GM23338 (cell line): ENCODE data around the gene SH3BP4. TPM values are rescaled to one million over a fixed set of nuclear protein-coding genes. Genes with fewer than 3 reads are reported as not detected.

ENCODE experiments used
- ATAC-seq: fragments of 200-7000 bp; cut with Tn5 transposase; 3 replicates; pipeline ENCODE4 v1.9.1; 2020
- DNase-seq: peaks from one replicate; pipeline ENCODE4 v3.0.0-alpha.2; 2015; ENCODE audit warnings: low spot score
- H2AFZ ChIP-seq: fragments of 200-600 bp; sonication (generic); 2 replicates; pipeline ENCODE4 v1.8.0; 2016; ENCODE audit warnings: antibody characterized with exemption, mild to moderate bottlenecking, moderate library complexity
- H3F3A ChIP-seq: fragments of 200-600 bp; sonication (generic); replicated peaks from 2 replicates; pipeline ENCODE4 v1.8.0; 2017; ENCODE audit warnings: antibody characterized with exemption, mixed run types, low read depth
- H3K27ac ChIP-seq: fragments of 200-600 bp; sonication (generic); 2 replicates; pipeline ENCODE4 v1.6.1; 2016; ENCODE audit warnings: low read depth
- H3K27me3 ChIP-seq: fragments of 200-600 bp; sonication (generic); 2 replicates; pipeline ENCODE4 v1.8.0; 2016; ENCODE audit warnings: mild to moderate bottlenecking, mixed run types, moderate library complexity; ENCODE audit not compliant: insufficient read depth
- H3K36me3 ChIP-seq: fragments of 200-600 bp; sonication (generic); 2 replicates; pipeline ENCODE4 v1.8.0; 2016; ENCODE audit warnings: mild to moderate bottlenecking; ENCODE audit not compliant: insufficient read depth
- H3K4me1 ChIP-seq: fragments of 200-600 bp; sonication (generic); 2 replicates; pipeline ENCODE4 v1.8.0; 2016; ENCODE audit warnings: mild to moderate bottlenecking, moderate library complexity; ENCODE audit not compliant: insufficient read depth
- H3K4me2 ChIP-seq: fragments of 200-600 bp; sonication (generic); 2 replicates; pipeline ENCODE4 v1.7.1; 2017; ENCODE audit warnings: mixed run types
- H3K4me3 ChIP-seq: fragments of 200-600 bp; sonication (generic); 2 replicates; pipeline ENCODE4 v1.6.1; 2016; ENCODE audit warnings: mixed run types
- H3K79me2 ChIP-seq: fragments of 200-600 bp; sonication (generic); replicated peaks from 2 replicates; pipeline ENCODE4 v1.8.0; 2017; ENCODE audit warnings: mild to moderate bottlenecking; ENCODE audit not compliant: insufficient read depth
- H3K9me2 ChIP-seq: fragments of 200-600 bp; sonication (generic); 2 replicates; pipeline ENCODE4 v1.8.0; 2017; ENCODE audit not compliant: insufficient read depth
- H4K20me1 ChIP-seq: fragments of 200-600 bp; sonication (generic); replicated peaks from 2 replicates; pipeline ENCODE4 v1.8.0; 2017; ENCODE audit warnings: mild to moderate bottlenecking; ENCODE audit not compliant: insufficient read depth
- H3K27ac Mint-ChIP-seq: 2 replicates; pipeline ENCODE4 v1.8.0; 2020; ENCODE audit warnings: inconsistent platforms, mild to moderate bottlenecking, moderate library complexity, mixed read lengths
- H3K27me3 Mint-ChIP-seq: 3 replicates; pipeline ENCODE4 v1.8.0; 2022; ENCODE audit warnings: low read depth, mild to moderate bottlenecking, moderate library complexity, mixed read lengths, inconsistent platforms; ENCODE audit not compliant: insufficient read depth, poor library complexity
- H3K36me3 Mint-ChIP-seq: 3 replicates; pipeline ENCODE4 v1.8.0; 2021; ENCODE audit warnings: low read depth, mild to moderate bottlenecking, inconsistent platforms, moderate library complexity, mixed read lengths
- H3K4me1 Mint-ChIP-seq: 3 replicates; pipeline ENCODE4 v1.8.0; 2020; ENCODE audit warnings: mild to moderate bottlenecking, inconsistent platforms, mixed read lengths
- H3K4me3 Mint-ChIP-seq: 3 replicates; pipeline ENCODE4 v1.8.0; 2021; ENCODE audit warnings: moderate library complexity, mild to moderate bottlenecking, inconsistent platforms, mixed read lengths
- H3K9me3 Mint-ChIP-seq: 3 replicates; pipeline ENCODE4 v1.8.0; 2020; ENCODE audit warnings: moderate library complexity, mild to moderate bottlenecking, inconsistent platforms, mixed read lengths
- CREB1 ChIP-seq: fragments of 250-450 bp; sonication (Bioruptor Pico); IDR thresholded peaks from 2 replicates; pipeline ENCODE4 v1.5.0; 2020; ENCODE audit warnings: low read depth, mild to moderate bottlenecking, moderate library complexity
- POLR2AphosphoS5 ChIP-seq: IDR thresholded peaks from 2 replicates; pipeline ENCODE4 v1.6.1; 2016; ENCODE audit warnings: antibody characterized with exemption, low read depth
- STAT1 ChIP-seq: IDR thresholded peaks from one replicate; pipeline ENCODE4 v1.6.1; 2016; ENCODE audit warnings: antibody characterized with exemption; ENCODE audit not compliant: unreplicated experiment
- ZNF114 ChIP-seq: fragments of 250-450 bp; sonication (Bioruptor Pico); IDR thresholded peaks from 2 replicates; pipeline ENCODE4 v1.5.0; 2020; ENCODE audit warnings: mild to moderate bottlenecking, moderate library complexity
- polyA plus RNA-seq: library from polyadenylated mRNA; unstranded; fragments of >200 nt; fragmentation: Nextera tagmentation; extraction: Ambion mirVana; gene quantifications from 2 replicates; pipeline ENCODE4 v1.2.1, GENCODE V29; 2016
- total RNA-seq: library from RNA; depleted of rRNA; stranded (reverse); fragments of >200 nt; shearing (Covaris generic); gene quantifications from 2 replicates; pipeline ENCODE4 v1.2.3, GENCODE V29; 2014
- TF ChIP-seq, protein P1 (sequence below): fragments of 250-450 bp; sonication (Bioruptor Pico); IDR thresholded peaks from 2 replicates; pipeline ENCODE4 v1.5.0; 2020; ENCODE audit warnings: mild to moderate bottlenecking, moderate library complexity
- TF ChIP-seq, protein P2 (sequence below): IDR thresholded peaks from 2 replicates; pipeline ENCODE4 v1.6.1; 2016; ENCODE audit warnings: antibody characterized with exemption

The SH3BP4 gene
- total and polyA plus RNA-seq, 2 experiments from 2014 or later = 15.6 to 50.9 TPM

GRCh38 chr2:235070063-235070706 lies 118.4 kb downstream of the SH3BP4 start (continued):
- TF ChIP-seq, protein P1, sequence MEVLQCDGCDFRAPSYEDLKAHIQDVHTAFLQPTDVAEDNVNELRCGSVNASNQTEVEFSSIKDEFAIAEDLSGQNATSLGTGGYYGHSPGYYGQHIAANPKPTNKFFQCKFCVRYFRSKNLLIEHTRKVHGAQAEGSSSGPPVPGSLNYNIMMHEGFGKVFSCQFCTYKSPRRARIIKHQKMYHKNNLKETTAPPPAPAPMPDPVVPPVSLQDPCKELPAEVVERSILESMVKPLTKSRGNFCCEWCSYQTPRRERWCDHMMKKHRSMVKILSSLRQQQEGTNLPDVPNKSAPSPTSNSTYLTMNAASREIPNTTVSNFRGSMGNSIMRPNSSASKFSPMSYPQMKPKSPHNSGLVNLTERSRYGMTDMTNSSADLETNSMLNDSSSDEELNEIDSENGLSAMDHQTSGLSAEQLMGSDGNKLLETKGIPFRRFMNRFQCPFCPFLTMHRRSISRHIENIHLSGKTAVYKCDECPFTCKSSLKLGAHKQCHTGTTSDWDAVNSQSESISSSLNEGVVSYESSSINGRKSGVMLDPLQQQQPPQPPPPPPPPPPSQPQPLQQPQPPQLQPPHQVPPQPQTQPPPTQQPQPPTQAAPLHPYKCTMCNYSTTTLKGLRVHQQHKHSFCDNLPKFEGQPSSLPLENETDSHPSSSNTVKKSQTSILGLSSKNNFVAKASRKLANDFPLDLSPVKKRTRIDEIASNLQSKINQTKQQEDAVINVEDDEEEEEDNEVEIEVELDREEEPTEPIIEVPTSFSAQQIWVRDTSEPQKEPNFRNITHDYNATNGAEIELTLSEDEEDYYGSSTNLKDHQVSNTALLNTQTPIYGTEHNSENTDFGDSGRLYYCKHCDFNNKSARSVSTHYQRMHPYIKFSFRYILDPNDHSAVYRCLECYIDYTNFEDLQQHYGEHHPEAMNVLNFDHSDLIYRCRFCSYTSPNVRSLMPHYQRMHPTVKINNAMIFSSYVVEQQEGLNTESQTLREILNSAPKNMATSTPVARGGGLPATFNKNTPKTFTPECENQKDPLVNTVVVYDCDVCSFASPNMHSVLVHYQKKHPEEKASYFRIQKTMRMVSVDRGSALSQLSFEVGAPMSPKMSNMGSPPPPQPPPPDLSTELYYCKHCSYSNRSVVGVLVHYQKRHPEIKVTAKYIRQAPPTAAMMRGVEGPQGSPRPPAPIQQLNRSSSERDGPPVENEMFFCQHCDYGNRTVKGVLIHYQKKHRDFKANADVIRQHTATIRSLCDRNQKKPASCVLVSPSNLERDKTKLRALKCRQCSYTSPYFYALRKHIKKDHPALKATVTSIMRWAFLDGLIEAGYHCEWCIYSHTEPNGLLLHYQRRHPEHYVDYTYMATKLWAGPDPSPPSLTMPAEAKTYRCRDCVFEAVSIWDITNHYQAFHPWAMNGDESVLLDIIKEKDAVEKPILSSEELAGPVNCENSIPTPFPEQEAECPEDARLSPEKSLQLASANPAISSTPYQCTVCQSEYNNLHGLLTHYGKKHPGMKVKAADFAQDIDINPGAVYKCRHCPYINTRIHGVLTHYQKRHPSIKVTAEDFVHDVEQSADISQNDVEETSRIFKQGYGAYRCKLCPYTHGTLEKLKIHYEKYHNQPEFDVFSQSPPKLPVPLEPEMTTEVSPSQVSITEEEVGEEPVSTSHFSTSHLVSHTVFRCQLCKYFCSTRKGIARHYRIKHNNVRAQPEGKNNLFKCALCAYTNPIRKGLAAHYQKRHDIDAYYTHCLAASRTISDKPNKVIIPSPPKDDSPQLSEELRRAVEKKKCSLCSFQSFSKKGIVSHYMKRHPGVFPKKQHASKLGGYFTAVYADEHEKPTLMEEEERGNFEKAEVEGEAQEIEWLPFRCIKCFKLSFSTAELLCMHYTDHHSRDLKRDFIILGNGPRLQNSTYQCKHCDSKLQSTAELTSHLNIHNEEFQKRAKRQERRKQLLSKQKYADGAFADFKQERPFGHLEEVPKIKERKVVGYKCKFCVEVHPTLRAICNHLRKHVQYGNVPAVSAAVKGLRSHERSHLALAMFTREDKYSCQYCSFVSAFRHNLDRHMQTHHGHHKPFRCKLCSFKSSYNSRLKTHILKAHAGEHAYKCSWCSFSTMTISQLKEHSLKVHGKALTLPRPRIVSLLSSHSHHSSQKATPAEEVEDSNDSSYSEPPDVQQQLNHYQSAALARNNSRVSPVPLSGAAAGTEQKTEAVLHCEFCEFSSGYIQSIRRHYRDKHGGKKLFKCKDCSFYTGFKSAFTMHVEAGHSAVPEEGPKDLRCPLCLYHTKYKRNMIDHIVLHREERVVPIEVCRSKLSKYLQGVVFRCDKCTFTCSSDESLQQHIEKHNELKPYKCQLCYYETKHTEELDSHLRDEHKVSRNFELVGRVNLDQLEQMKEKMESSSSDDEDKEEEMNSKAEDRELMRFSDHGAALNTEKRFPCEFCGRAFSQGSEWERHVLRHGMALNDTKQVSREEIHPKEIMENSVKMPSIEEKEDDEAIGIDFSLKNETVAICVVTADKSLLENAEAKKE (CRISPR knock-in tag) = no peak

DNA sequence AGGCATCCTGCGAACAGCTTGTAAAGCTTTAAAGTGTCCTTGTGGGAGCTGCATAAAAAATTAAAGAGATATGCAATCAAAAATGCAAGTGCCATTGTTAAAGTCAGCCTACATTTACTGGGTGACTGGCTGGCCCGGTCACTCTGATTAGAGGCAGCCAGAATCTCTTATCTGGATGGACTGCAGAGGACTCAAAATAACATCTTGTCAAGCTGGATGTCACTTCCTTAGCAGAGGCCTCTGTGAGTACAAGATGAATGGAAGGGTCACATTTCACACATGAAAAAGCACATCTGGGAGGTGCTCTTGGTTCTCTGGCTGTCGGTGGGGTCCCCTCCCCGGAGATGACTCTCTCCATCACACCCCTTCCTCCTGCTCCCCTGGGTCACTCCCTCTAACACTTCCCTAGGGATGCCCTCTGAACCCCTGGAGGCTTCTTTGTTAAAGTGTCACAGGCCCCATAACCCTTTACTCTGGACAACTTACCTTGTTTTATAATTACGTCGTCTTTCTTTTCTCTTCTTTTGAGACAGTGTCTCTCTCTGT lies 122.1 kb downstream of the SH3BP4 start:
- Mint-ChIP-seq H3K9me3 (no peaks in the 10 kb centered on the region; the same call in 2 of the 3 replicates), H3K4me3 (no peak overlapping the region), H3K27me3 (peaks cover 4% of the 10 kb centered on the region), H3K27ac (no peak overlapping the region), H3K4me1 (peaks cover 18% of the 10 kb centered on the region), H3K36me3 (no peaks in the 10 kb centered on the region)
- DNase-seq = no peak
- Histone ChIP-seq H3F3A (no peaks in the 10 kb centered on the region), H3K4me1 (peaks cover 19% of the 10 kb centered on the region), H3K9me2 (no peaks in the 10 kb centered on the region), H3K4me3 (no peak overlapping the region), H3K36me3 (no peaks in the 10 kb centered on the region), H3K27ac (no peak overlapping the region), H3K27me3 (no peaks in the 10 kb centered on the region), H3K79me2 (no peaks in the 10 kb centered on the region), H4K20me1 (no peaks in the 10 kb centered on the region), H3K4me2 (no peak overlapping the region), H2AFZ (0 out of 2 replicates have a peak overlapping the region, but pooled peaks have one; percentile 33)
- no peak for ATAC-seq
- TF ChIP-seq, protein P2, sequence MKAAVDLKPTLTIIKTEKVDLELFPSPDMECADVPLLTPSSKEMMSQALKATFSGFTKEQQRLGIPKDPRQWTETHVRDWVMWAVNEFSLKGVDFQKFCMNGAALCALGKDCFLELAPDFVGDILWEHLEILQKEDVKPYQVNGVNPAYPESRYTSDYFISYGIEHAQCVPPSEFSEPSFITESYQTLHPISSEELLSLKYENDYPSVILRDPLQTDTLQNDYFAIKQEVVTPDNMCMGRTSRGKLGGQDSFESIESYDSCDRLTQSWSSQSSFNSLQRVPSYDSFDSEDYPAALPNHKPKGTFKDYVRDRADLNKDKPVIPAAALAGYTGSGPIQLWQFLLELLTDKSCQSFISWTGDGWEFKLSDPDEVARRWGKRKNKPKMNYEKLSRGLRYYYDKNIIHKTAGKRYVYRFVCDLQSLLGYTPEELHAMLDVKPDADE = no peak
- TF ChIP-seq POLR2AphosphoS5 (no peak), CREB1 (CRISPR knock-in tag) (no peak), STAT1 (no peak), ZNF114 (CRISPR knock-in tag) (no peak)
- TF ChIP-seq, protein P1 (CRISPR knock-in tag) = no peak
